ENCODE measurements around the gene TAF13.
"Not testable (repeated sequence)": the region's sequence is repeated elsewhere in the genome, so short reads cannot be mapped to it uniquely, and the experiment has no call there.

TAF13 gene

DNA sequence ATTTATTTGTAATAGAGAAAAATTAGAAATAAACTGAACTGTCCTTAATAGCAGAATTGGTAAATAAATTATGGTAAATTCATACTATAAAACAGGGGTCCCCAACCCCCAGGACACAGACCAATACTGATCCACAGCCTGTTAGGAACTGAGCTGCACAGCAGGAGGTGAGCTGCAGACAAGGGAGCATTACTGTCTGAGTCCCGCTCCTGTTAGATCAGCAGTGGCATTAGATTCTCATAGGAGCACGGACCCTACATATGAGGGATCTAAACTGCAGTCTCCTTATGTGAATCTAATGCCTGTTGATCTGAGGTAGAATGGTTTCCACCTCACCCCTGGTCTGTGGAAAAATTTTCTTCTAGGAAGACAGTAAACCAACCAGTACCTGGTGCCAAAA, 41.4 kb downstream of the TAF13 start:
- ChIA-PET POLR2A (no interaction called here), CTCF (interaction anchor here (1.3 kb wide), 1 partner anchor 11 kb away, joined by 3 read pairs; no protein-coding TSS in a partner anchor)
- no peak for DNase-seq (ENCODE audit: low read depth, low spot score)
- H3K4me3 ChIP-seq (ENCODE audit: low read depth, low read length) = no peak overlapping the region
- TF ChIP-seq, protein P1, sequence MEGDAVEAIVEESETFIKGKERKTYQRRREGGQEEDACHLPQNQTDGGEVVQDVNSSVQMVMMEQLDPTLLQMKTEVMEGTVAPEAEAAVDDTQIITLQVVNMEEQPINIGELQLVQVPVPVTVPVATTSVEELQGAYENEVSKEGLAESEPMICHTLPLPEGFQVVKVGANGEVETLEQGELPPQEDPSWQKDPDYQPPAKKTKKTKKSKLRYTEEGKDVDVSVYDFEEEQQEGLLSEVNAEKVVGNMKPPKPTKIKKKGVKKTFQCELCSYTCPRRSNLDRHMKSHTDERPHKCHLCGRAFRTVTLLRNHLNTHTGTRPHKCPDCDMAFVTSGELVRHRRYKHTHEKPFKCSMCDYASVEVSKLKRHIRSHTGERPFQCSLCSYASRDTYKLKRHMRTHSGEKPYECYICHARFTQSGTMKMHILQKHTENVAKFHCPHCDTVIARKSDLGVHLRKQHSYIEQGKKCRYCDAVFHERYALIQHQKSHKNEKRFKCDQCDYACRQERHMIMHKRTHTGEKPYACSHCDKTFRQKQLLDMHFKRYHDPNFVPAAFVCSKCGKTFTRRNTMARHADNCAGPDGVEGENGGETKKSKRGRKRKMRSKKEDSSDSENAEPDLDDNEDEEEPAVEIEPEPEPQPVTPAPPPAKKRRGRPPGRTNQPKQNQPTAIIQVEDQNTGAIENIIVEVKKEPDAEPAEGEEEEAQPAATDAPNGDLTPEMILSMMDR (IDR thresholded peaks at IDR 0.05; ENCODE audit: insufficient read depth, low read length, missing control alignments) = no peak

DNA sequence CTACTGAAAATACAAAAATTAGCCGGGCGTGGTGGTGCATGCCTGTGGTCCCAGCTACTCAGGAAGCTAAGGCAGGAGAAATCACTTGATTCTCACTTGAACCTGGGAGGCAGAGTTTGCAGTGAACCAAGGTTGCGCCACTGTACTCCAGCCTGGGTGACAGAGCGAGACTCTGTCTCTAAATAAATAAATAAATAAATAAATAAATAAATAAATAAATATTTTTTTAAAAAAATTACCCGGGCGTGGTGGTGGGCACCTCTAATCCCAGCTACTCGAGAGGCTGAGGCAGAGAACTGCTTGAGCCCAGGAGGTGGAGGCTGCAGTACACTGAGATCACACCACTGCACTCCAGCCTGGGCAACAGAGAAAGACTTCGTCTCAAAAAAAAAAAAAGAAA, 46.3 kb downstream of the TAF13 start:
- DNase-seq (ENCODE audit: low read depth, low spot score); H3K4me3 ChIP-seq (ENCODE audit: low read depth, low read length); POLR2A ChIA-PET: not testable (repeated sequence)
- CTCF ChIA-PET = interaction anchor here (0.8 kb wide), 1 partner anchor 70 kb away, joined by 3 read pairs; no protein-coding TSS in a partner anchor

DNA sequence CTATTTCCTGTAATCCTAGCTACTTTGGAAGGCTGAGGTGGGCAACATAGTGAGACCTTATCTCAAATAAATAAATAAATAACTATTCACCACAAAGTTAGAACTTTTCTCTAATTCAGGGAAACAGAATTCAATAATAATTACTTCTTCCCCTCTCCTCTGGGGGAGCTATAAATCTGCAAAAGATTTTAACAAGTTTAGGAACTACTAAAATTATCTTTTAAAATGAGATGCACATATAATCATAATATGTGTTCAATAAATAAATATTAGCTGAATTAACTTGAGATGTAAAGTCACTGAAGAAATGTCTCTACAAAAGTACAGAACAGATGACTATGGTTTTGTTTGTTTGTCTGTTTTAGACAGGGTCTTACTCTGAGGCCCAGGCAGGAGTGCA, 48.0 kb downstream of the TAF13 start:
- DNase-seq (ENCODE audit: low read depth, low spot score) = no peak
- TF ChIP-seq, protein P1 (IDR thresholded peaks at IDR 0.05; ENCODE audit: insufficient read depth, low read length, missing control alignments) = no peak
- ChIA-PET POLR2A (interaction anchor here (0.8 kb wide), 1 partner anchor 14 kb away, joined by 3 read pairs; the partner anchor contains the start of gene WDR47), CTCF (interaction anchor here (1.0 to 2.7 kb wide), 6 partner anchors 10 to 85 kb away, joined by 3 to 9 read pairs (median 4); a partner anchor contains a TSS)
- no peak overlapping the region for H3K4me3 ChIP-seq (ENCODE audit: low read depth, low read length)

DNA sequence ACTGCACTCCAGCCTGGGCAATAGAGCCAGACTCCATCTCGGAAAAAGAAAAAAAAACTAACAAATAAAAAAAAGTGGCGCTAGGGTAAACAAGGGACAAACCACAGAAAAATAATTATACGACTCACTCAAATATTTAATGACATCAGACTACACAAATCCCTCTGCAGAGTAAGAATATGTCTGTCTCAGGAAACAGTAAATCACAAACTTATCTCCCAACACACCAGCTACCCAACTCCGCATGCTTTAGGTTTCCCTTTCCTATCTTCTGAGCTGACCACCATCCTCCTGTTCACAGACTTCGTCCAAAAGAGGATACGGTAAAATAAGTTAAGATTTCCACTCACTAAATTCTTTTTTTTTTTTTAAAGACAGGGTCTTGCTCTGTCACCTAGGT, 50.1 kb downstream of the TAF13 start:
- DNase-seq (ENCODE audit: low read depth, low spot score) = no peak
- TF ChIP-seq, protein P1 (IDR thresholded peaks at IDR 0.05; ENCODE audit: insufficient read depth, low read length, missing control alignments) = no peak
- ChIA-PET CTCF (interaction anchor here (0.9 kb wide), 1 partner anchor 87 kb away, joined by 4 read pairs; a partner anchor contains a TSS), POLR2A (no interaction called here)
- H3K4me3 ChIP-seq (ENCODE audit: low read depth, low read length) = no peak overlapping the region

DNA sequence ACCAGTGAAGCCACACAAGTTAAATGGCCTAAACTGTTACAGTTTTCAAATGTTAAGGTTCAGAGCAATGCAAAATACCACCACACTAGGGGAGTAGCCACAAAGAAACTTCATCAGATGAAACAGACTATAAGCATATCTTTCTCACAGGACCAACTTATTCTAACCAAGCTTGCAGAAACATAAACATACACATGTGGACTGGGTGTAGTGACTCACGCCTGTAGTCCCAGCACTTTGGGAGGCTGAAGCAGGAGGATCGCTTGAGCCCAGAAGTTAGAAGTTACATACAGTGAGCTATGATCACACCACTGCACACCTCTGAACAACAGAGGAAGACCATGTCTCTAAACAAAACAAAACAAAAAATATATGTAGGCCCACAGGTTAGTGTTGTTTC, 51.2 kb downstream of the TAF13 start:
- CTCF ChIA-PET = interaction anchor here (0.7 to 1.5 kb wide), 2 partner anchors 88 to 200 kb away, joined by 3 to 8 read pairs; a partner anchor contains a TSS
- POLR2A ChIA-PET = no interaction called here
- no peak overlapping the region for H3K4me3 ChIP-seq (ENCODE audit: low read depth, low read length)
- DNase-seq (ENCODE audit: low read depth, low spot score) = no peak
- TF ChIP-seq, protein P1 (IDR thresholded peaks at IDR 0.05; ENCODE audit: insufficient read depth, low read length, missing control alignments) = no peak

DNA sequence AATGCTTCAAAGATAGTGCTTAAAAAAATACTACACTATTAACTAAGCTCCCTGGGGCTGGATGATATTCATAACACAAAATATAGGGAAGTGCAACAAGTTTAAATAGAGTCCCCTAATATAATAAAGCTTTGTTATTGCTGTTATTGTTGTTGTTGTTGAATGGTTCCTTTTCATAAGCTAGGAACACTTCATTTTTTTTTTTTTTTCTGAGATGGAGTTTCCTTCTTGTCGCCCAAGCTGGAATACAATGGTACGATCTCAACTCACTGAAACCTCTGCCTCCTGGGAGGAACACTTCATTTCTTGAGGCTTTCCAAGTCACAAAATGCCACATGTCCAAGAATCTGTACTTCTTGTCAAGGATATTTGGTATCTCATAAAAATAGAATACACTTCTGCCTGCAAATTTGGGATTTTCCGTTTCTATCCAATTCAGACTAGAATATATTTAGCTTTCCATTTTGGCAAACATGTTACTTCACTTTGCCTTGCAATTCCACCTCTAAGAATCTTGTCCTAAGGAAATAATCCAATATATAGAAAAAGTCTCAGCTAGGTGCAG, 55.0 kb downstream of the TAF13 start:
- ChIA-PET POLR2A (no interaction called here), CTCF (interaction anchor here (1.4 kb wide), 1 partner anchor 17 kb away, joined by 4 read pairs; no protein-coding TSS in a partner anchor)
- no peak for DNase-seq (ENCODE audit: low read depth, low spot score)
- TF ChIP-seq, protein P1 (IDR thresholded peaks at IDR 0.05; ENCODE audit: insufficient read depth, low read length, missing control alignments) = no peak
- H3K4me3 ChIP-seq (ENCODE audit: low read depth, low read length) = no peak overlapping the region

DNA sequence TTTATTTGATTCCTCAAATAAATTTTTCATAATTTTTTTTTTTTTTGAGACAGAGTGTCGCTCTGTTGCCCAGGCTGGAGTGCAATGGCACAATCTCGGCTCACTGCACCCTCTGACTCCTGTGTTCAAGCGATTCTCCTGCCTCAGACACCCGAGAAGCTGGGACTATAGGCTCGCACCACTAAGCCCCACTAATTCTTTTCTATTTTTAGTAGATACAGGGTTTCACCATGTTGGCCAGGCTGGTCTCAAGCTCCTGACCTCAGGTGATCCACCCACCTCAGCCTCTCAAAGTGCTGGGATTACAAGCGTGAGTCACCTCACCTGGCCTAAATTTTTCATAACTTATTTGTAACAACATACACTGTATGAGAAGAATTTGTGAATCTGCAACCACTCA, 58.1 kb downstream of the TAF13 start:
- CTCF ChIA-PET = interaction anchor here (1.3 to 2.4 kb wide), 2 partner anchors 10 to 11 kb away, joined by 7 to 9 read pairs; no protein-coding TSS in a partner anchor
- H3K4me3 ChIP-seq (ENCODE audit: low read depth, low read length); POLR2A ChIA-PET; DNase-seq (ENCODE audit: low read depth, low spot score): not testable (repeated sequence)
